ENCODE data around the gene SNRNP200. TPM values are rescaled to one million over a fixed set of nuclear protein-coding genes. Genes with fewer than 3 reads are reported as not detected.
A peak's percentile ranks its signal among the peaks of the same experiment; 100 is the strongest.

The SNRNP200 gene
- total RNA-seq, 2 donors from 2014 or later = 187 to 193 TPM

- Mint-ChIP-seq H3K9me3 (no peaks in the 10 kb centered on the region), H3K36me3 (peaks cover 30 to 48% of the 10 kb centered on the region in 2 donors), H3K27ac (no peak overlapping the region)
- DNase-seq (ENCODE audit: low spot score in 2 of 2) (peak in 1 of 2 donors; percentile 18), ATAC-seq (no peak)
Measured at GRCh38 chr2:96329874-96330273, 24.5 kb upstream of the SNRNP200 start.

- Mint-ChIP-seq H3K27ac (no peak overlapping the region), H3K9me3 (no peaks in the 10 kb centered on the region)
- no peak for DNase-seq (ENCODE audit: low spot score in 2 of 2)
Measured at GRCh38 chr2:96329456-96329855, 24.1 kb upstream of the SNRNP200 start.

GRCh38 chr2:96326990-96327820, 21.9 kb upstream of the SNRNP200 start:
- Mint-ChIP-seq H3K27ac (no peak overlapping the region), H3K9me3 (no peaks in the 10 kb centered on the region), H3K36me3 (peaks cover 30 to 43% of the 10 kb centered on the region in 2 donors)
- ATAC-seq (no peak), DNase-seq (ENCODE audit: low spot score in 2 of 2) (peak in 1 of 2 donors; percentile 52)

More at GRCh38 chr2:96329456-96329855, 24.1 kb upstream of the SNRNP200 start:
- no peak for ATAC-seq
- peaks cover 30 to 44% of the 10 kb centered on the region in 2 donors for H3K36me3 Mint-ChIP-seq

- Mint-ChIP-seq H3K9me3 (no peaks in the 10 kb centered on the region), H3K27ac (peak overlapping the region; percentile 5 to 85), H3K36me3 (peaks cover 30 to 43% of the 10 kb centered on the region in 2 donors)
- no peak for ATAC-seq
- DNase-seq (ENCODE audit: low spot score in 2 of 2) = peak in 1 of 2 donors; percentile 47
Measured at GRCh38 chr2:96326564-96326963, 21.2 kb upstream of the SNRNP200 start.

GRCh38 chr2:96325884-96326255, 20.5 kb upstream of the SNRNP200 start:
- Mint-ChIP-seq H3K9me3 (no peaks in the 10 kb centered on the region), H3K27ac (peak overlapping the region; percentile 85 to 99), H3K36me3 (peaks cover 30 to 43% of the 10 kb centered on the region in 2 donors)
- peak; percentile 49 to 65 for DNase-seq (ENCODE audit: low spot score in 2 of 2)
- peak; percentile 40 to 63 for ATAC-seq

- Mint-ChIP-seq H3K36me3 (peaks cover 30 to 43% of the 10 kb centered on the region in 2 donors), H3K27ac (peak within 1 kb of the TSS; percentile 85 to 99), H3K9me3 (no peaks in the 10 kb centered on the region)
- ATAC-seq = peak; percentile 25 to 43
- DNase-seq (ENCODE audit: low spot score in 2 of 2) = peak; percentile 54 to 65
Measured at GRCh38 chr2:96325041-96325883, 19.9 kb upstream of the SNRNP200 start, which contains the start of gene ITPRIPL1. Gene ITPRIPL1 (plus strand): TSS chr2:96325317. CDS start chr2:96325840, 523 bp downstream.

GRCh38 chr2:96324721-96325040, 19.3 kb upstream of the SNRNP200 start:
- peaks cover 30 to 42% of the 10 kb centered on the region in 2 donors for H3K36me3 Mint-ChIP-seq
- peak; percentile 13 to 42 for ATAC-seq
- H3K27ac Mint-ChIP-seq = peak overlapping the region; percentile 85 to 93
- DNase-seq (ENCODE audit: low spot score in 2 of 2) = peak in 1 of 2 donors; percentile 58
- H3K9me3 Mint-ChIP-seq = no peaks in the 10 kb centered on the region

- Mint-ChIP-seq H3K36me3 (peaks cover 30 to 36% of the 10 kb centered on the region in 2 donors), H3K27ac (peak overlapping the region in 1 of 2 donors; percentile 22), H3K9me3 (no peaks in the 10 kb centered on the region)
- ATAC-seq (no peak), DNase-seq (ENCODE audit: low spot score in 2 of 2) (no peak)
Measured at GRCh38 chr2:96323849-96324248, 18.5 kb upstream of the SNRNP200 start.

GRCh38 chr2:96320728-96321622, 15.6 kb upstream of the SNRNP200 start:
- H3K27ac Mint-ChIP-seq = peak overlapping the region; percentile 48 to 69
- peak; percentile 30 to 36 for ATAC-seq
- peak in 1 of 2 donors; percentile 35 for DNase-seq (ENCODE audit: low spot score in 2 of 2)
- no peaks in the 10 kb centered on the region for H3K9me3 Mint-ChIP-seq
- H3K36me3 Mint-ChIP-seq = peaks cover 9 to 14% of the 10 kb centered on the region in 2 donors

- Mint-ChIP-seq H3K36me3 (peaks cover 2 to 7% of the 10 kb centered on the region in 2 donors), H3K27ac (peak overlapping the region in 1 of 2 donors; percentile 48), H3K9me3 (no peaks in the 10 kb centered on the region)
- DNase-seq (ENCODE audit: low spot score in 2 of 2) (no peak), ATAC-seq (no peak)
Measured at GRCh38 chr2:96320326-96320725, 15.0 kb upstream of the SNRNP200 start.

- H3K9me3 Mint-ChIP-seq = no peaks in the 10 kb centered on the region
- H3K36me3 Mint-ChIP-seq = peaks cover 0 to 6% of the 10 kb centered on the region in 2 donors
- no peak overlapping the region for H3K27ac Mint-ChIP-seq
- ATAC-seq (no peak), DNase-seq (ENCODE audit: low spot score in 2 of 2) (no peak)
Measured at GRCh38 chr2:96319396-96319795, 14.1 kb upstream of the SNRNP200 start.

- Mint-ChIP-seq H3K27ac (no peak overlapping the region), H3K36me3 (peaks cover 0 to 6% of the 10 kb centered on the region in 2 donors), H3K9me3 (no peaks in the 10 kb centered on the region)
- no peak for DNase-seq (ENCODE audit: low spot score in 2 of 2)
- ATAC-seq = no peak
Measured at GRCh38 chr2:96318723-96319122, 13.4 kb upstream of the SNRNP200 start.

GRCh38 chr2:96317584-96317997, 12.2 kb upstream of the SNRNP200 start:
- no peak overlapping the region for H3K27ac Mint-ChIP-seq
- H3K9me3 Mint-ChIP-seq = no peaks in the 10 kb centered on the region
- peaks cover 0 to 6% of the 10 kb centered on the region in 2 donors for H3K36me3 Mint-ChIP-seq
- DNase-seq (ENCODE audit: low spot score in 2 of 2) (no peak), ATAC-seq (no peak)

GRCh38 chr2:96316999-96317398, 11.7 kb upstream of the SNRNP200 start:
- ATAC-seq = no peak
- DNase-seq (ENCODE audit: low spot score in 2 of 2) = no peak
- Mint-ChIP-seq H3K36me3 (peaks cover 0 to 6% of the 10 kb centered on the region in 2 donors), H3K9me3 (no peaks in the 10 kb centered on the region), H3K27ac (no peak overlapping the region)

- peaks cover 0 to 6% of the 10 kb centered on the region in 2 donors for H3K36me3 Mint-ChIP-seq
- H3K9me3 Mint-ChIP-seq = no peaks in the 10 kb centered on the region
- ATAC-seq (peak; percentile 67 to 69), DNase-seq (ENCODE audit: low spot score in 2 of 2) (no peak)
- peak overlapping the region in 1 of 2 donors; percentile 57 for H3K27ac Mint-ChIP-seq
Measured at GRCh38 chr2:96315400-96316071, 10.2 kb upstream of the SNRNP200 start.

GRCh38 chr2:96315005-96315399, 9.7 kb upstream of the SNRNP200 start:
- Mint-ChIP-seq H3K27ac (no peak overlapping the region), H3K36me3 (peaks cover 0 to 6% of the 10 kb centered on the region in 2 donors)

More at GRCh38 chr2:96315005-96315399, 9.7 kb upstream of the SNRNP200 start:
- DNase-seq (ENCODE audit: low spot score in 2 of 2) = no peak
- no peaks in the 10 kb centered on the region for H3K9me3 Mint-ChIP-seq
- no peak for ATAC-seq

Measured in activated naive CD4-positive, alpha-beta T cell treated with anti-CD3 and anti-CD28 coated beads, Interleukin-2, amount 50 U/mL, for 72 hours (primary cell).